HG03159 (cell line): ENCODE data around the gene FBXL13.
"Not testable (repeated sequence)": the region's sequence is repeated elsewhere in the genome, so short reads cannot be mapped to it uniquely, and the experiment has no call there.

Experiments used
- ATAC-seq: cut with Tn5 transposase; IDR thresholded peaks from one replicate; pipeline ENCODE4 v1.9.1; 2021; ENCODE audit warnings: mild to moderate bottlenecking, moderate library complexity; ENCODE audit not compliant: unreplicated experiment

FBXL13 gene

GRCh38 chr7:102942868-102943267 is 131.7 kb downstream of the FBXL13 start:
- ATAC-seq: no peak

- no peak for ATAC-seq
Observed at GRCh38 chr7:102942181-102942866, 132.3 kb downstream of the FBXL13 start.

- no peak for ATAC-seq
Observed at GRCh38 chr7:102938679-102939078, 135.9 kb downstream of the FBXL13 start.

- ATAC-seq: no peak
Observed at GRCh38 chr7:102935450-102936115, 139.0 kb downstream of the FBXL13 start.

- ATAC-seq: no peak
Observed at GRCh38 chr7:102934701-102935100, 139.9 kb downstream of the FBXL13 start.

GRCh38 chr7:102934239-102934638 is 140.4 kb downstream of the FBXL13 start:
- no peak for ATAC-seq

GRCh38 chr7:102933763-102934162 is 140.8 kb downstream of the FBXL13 start:
- ATAC-seq: no peak

- no peak for ATAC-seq
Observed at GRCh38 chr7:102931757-102932156, 142.8 kb downstream of the FBXL13 start.

GRCh38 chr7:102927312-102927933 is 147.2 kb downstream of the FBXL13 start:
- ATAC-seq: no peak

GRCh38 chr7:102926783-102927140 is 147.8 kb downstream of the FBXL13 start:
- no peak for ATAC-seq

GRCh38 chr7:102925976-102926782 is 148.4 kb downstream of the FBXL13 start:
- ATAC-seq: no peak

- no peak for ATAC-seq
Observed at GRCh38 chr7:102918845-102919244, 155.8 kb downstream of the FBXL13 start.

GRCh38 chr7:102917436-102918353 is 156.9 kb downstream of the FBXL13 start:
- ATAC-seq: no peak

GRCh38 chr7:102916881-102917280 is 157.7 kb downstream of the FBXL13 start:
- ATAC-seq: no peak

GRCh38 chr7:102916426-102916825 is 158.2 kb downstream of the FBXL13 start:
- ATAC-seq: no peak

GRCh38 chr7:102914585-102914984 is 160.0 kb downstream of the FBXL13 start:
- ATAC-seq: no peak

- ATAC-seq: no peak
Observed at GRCh38 chr7:102913826-102914225, 160.8 kb downstream of the FBXL13 start.

GRCh38 chr7:102912742-102913141 is 161.9 kb downstream of the FBXL13 start, which contains the start of gene LRRC17:
Gene LRRC17, plus strand, starts transcription at chr7:102913000. Its CDS starts 20,914 bp downstream, at chr7:102933914.
- ATAC-seq: no peak

GRCh38 chr7:102908676-102909075 is 165.9 kb downstream of the FBXL13 start:
- ATAC-seq: no peak

- ATAC-seq: not testable (repeated sequence)
Observed at GRCh38 chr7:102903576-102903975, 171.0 kb downstream of the FBXL13 start.
